ENCODE data around the gene E2F4. TPM values are rescaled to one million over a fixed set of nuclear protein-coding genes. Genes with fewer than 3 reads are reported as not detected.

The E2F4 gene
- total RNA-seq, 1 experiment from 2014 or later: 86.2 TPM

DNA sequence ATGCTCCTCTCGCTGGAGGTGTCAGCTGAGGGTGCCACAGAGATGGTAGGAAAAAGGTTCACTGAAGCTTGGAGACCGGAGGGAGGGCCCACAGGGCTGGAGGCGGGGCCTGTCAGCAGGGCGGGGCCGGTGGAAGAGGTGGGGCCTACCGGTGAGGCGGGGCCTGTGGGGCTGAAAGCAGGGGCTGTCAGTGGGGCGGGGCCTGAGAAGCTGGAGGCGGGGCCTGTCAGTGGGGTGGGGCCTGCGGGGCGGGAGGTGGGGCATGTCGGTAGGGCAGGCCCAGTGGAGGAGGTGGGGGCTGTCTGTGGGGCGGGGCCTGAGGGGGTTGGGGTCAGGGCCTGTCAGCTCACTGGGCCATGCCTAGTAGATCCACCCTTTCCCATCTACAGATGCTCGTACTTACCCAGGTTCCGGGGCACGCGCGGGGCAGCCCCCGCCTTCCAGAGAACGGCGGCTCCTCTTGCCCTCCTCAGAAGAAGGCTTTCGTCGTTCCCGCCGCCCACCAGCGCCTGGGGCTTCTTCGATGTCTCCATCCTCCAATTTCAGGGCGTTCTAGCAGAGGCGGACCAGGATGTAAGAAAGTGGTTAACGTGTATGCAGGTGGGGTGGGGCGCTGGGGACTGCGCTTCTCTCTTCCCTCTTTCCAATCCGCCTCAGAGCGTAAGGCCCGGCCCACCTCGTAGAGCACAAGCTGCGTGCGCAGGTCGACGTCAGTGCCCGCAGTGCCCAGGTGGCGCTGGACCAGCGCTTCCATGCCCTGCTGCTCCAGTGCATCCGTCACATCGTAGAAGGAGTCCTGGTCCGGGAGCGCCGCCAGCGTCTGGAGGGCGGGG lies 44.8 kb downstream of the E2F4 start:
- H4K20me1 ChIP-seq (ENCODE audit: low read length): no peaks in the 10 kb centered on the region
- POLR2A ChIA-PET (ENCODE audit: unreplicated experiment): interaction anchor here (0.5 kb wide), 1 partner anchor 40 kb away, joined by 3 read pairs; no protein-coding TSS in a partner anchor
- DNase-seq (peak; percentile 51), ATAC-seq (peak; percentile 56; the same call in 1 of the 2 replicates)
- no TSS peak for BruUV-seq (replicated peaks)
- no peak overlapping the region for H2AFZ ChIP-seq (ENCODE audit: low read length)
- H3K79me2 ChIP-seq (ENCODE audit: low read length): peaks cover 17% of the 10 kb centered on the region
- H3K36me3 ChIP-seq (ENCODE audit: low read depth, low read length): peaks cover 22% of the 10 kb centered on the region
- no peaks in the 10 kb centered on the region for H3K9me2 ChIP-seq (replicated peaks; ENCODE audit: low read length)
- intact Hi-C loops (cut with micrococcal nuclease): no loop called here
- no peak overlapping the region for H3K9ac ChIP-seq (ENCODE audit: low read length)
- H3K9me3 ChIP-seq (ENCODE audit: low read length): no peaks in the 10 kb centered on the region
- CTCF ChIA-PET: no interaction called here
- TF ChIP-seq, protein P1, sequence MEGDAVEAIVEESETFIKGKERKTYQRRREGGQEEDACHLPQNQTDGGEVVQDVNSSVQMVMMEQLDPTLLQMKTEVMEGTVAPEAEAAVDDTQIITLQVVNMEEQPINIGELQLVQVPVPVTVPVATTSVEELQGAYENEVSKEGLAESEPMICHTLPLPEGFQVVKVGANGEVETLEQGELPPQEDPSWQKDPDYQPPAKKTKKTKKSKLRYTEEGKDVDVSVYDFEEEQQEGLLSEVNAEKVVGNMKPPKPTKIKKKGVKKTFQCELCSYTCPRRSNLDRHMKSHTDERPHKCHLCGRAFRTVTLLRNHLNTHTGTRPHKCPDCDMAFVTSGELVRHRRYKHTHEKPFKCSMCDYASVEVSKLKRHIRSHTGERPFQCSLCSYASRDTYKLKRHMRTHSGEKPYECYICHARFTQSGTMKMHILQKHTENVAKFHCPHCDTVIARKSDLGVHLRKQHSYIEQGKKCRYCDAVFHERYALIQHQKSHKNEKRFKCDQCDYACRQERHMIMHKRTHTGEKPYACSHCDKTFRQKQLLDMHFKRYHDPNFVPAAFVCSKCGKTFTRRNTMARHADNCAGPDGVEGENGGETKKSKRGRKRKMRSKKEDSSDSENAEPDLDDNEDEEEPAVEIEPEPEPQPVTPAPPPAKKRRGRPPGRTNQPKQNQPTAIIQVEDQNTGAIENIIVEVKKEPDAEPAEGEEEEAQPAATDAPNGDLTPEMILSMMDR (conservative IDR thresholded peaks at IDR 0.05; ENCODE audit: low read depth, low read length): no peak
- no peak for TF ChIP-seq EZH2phosphoT487 (IDR thresholded peaks at IDR 0.05; ENCODE audit: borderline replicate concordance, low read length)
- no peak for TF ChIP-seq EZH2 (IDR thresholded peaks at IDR 0.05; ENCODE audit: low read length, unreplicated experiment)
- H3K4me3 ChIP-seq (ENCODE audit: low read length): no peak overlapping the region
- peaks cover 5% of the 10 kb centered on the region for H3F3A ChIP-seq (ENCODE audit: low read length, unreplicated experiment)
- peaks cover 15% of the 10 kb centered on the region for H3K4me1 ChIP-seq (ENCODE audit: insufficient read depth, low read length)
- H3K27ac ChIP-seq (ENCODE audit: low read length): no peak overlapping the region
- no peaks in the 10 kb centered on the region for H3K27me3 ChIP-seq (ENCODE audit: low read length)
- no peak overlapping the region for H3K4me2 ChIP-seq (ENCODE audit: low read length)

DNA sequence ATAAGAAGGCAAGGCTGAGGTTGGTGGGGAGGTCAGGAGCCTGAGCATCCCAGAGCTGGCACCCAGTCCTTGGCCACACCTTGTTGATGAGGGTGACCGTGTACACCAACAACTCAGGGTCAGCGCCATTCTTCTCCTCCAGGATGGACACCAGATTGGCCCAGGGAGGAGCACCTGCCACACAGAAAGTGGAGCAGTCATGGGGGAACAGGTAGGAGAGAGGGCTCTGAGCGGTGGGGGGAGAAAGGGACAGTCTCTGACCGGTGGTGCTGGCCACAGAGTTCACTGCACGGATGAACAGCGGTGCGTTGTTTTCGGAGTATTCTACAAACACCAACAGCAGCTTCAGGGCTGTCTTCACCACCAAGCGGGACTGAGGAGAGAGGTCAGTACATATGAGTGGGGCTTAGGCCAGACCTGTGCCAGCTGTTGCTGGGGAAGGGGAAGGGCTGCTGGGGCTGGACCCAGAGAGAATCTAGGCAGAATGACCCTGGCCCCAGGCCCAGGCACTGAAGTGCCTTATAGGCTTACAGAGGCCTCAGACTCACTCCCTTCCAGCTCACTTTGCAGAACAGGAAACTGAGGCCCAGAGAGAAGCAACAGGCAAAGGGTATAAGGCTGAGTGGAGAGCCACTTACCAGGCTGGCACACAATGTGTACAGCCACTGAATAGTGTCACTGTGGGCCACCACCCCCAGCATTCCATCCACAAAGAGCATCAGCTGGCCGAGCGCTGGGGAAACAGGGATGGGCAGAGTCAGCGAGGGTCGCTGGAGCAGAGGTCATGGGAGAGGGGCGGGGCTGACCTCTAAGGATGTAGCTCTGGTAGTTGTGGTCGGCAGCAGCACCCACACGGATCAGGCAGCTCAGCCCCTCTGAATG lies 45.7 kb downstream of the E2F4 start:
- Histone ChIP-seq H3K27ac (ENCODE audit: low read length) (no peak overlapping the region), H3K4me1 (ENCODE audit: insufficient read depth, low read length) (peaks cover 24% of the 10 kb centered on the region), H3K4me2 (ENCODE audit: low read length) (no peak overlapping the region), H3K9me3 (ENCODE audit: low read length) (no peaks in the 10 kb centered on the region), H3F3A (ENCODE audit: low read length, unreplicated experiment) (peaks cover 9% of the 10 kb centered on the region), H3K27me3 (ENCODE audit: low read length) (no peaks in the 10 kb centered on the region), H3K4me3 (ENCODE audit: low read length) (no peak overlapping the region), H3K79me2 (ENCODE audit: low read length) (peaks cover 25% of the 10 kb centered on the region), H2AFZ (ENCODE audit: low read length) (no peak overlapping the region), H3K36me3 (ENCODE audit: low read depth, low read length) (peaks cover 20% of the 10 kb centered on the region), H3K9ac (ENCODE audit: low read length) (no peak overlapping the region), H3K9me2 (replicated peaks; ENCODE audit: low read length) (no peaks in the 10 kb centered on the region), H4K20me1 (ENCODE audit: low read length) (no peaks in the 10 kb centered on the region)
- intact Hi-C loops (cut with micrococcal nuclease): no loop called here
- no peak for DNase-seq
- no TSS peak for BruUV-seq (replicated peaks)
- TF ChIP-seq EZH2phosphoT487 (IDR thresholded peaks at IDR 0.05; ENCODE audit: borderline replicate concordance, low read length): no peak
- no peak for TF ChIP-seq EZH2 (IDR thresholded peaks at IDR 0.05; ENCODE audit: low read length, unreplicated experiment)
- TF ChIP-seq, protein P1 (conservative IDR thresholded peaks at IDR 0.05; ENCODE audit: low read depth, low read length): no peak
- ChIA-PET POLR2A (ENCODE audit: unreplicated experiment) (no interaction called here), CTCF (no interaction called here)
- ATAC-seq: no peak
